ENCODE measurements around the gene PLXNA2. TPM values are rescaled to one million over a fixed set of nuclear protein-coding genes. Genes with fewer than 3 reads are reported as not detected.

PLXNA2 gene
- total and polyA plus RNA-seq, 2 of the 8 experiments (the other 6 are each of a cell fraction or from before 2014, with no cell fraction given), result 0.33 to 1.5 TPM

DNA sequence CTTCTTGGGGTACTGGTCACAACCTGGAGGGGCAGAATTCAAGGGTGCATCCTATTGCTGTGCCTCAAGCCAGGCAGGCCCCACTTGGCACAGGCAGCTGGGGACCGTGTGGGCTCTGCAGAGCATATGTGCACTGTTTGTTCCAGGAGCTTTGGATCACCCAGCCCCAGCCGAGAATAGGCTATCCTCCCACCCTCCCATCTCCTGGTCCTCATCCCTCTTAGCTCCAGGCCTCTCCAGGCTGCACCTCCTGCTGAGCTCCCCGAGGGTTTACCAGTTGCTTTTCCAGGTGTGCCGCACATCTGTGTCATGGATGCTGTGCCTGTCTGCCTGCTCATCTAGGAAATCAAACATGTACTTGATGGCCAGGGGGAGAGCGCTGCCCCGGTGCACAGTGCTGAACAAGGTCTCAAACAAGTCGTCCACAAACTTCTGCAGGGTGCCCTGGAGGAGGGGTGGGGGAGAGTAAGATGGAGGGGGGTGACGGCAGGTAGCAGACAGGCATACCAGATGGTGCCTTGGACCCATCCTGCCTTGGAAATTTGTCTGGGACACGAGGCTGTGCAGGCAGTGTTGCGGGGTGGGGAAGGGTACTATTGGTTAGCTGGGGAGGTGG lies 212.8 kb downstream of the PLXNA2 start (continued):
- no peak for TF ChIP-seq KDM4A (IDR thresholded peaks at IDR 0.05; ENCODE audit: low read depth, low read length, severe bottlenecking)
